Naive B cell (primary cell): Measurements from ENCODE around the gene ISLR. TPM values are rescaled to one million over a fixed set of nuclear protein-coding genes. Genes with fewer than 3 reads are reported as not detected.

ENCODE experiments used
- ATAC-seq, 2 donors: fragments of 150-1000 bp; cut with Tn5 transposase; 2 replicates each; pipeline ENCODE4 v1.10.0; 2021; ENCODE audit warnings: low read depth in 2 of 2, mild to moderate bottlenecking in 2 of 2, moderate library complexity in 2 of 2
- DNase-seq: peaks from one replicate; pipeline ENCODE4 v3.0.0; 2022
- H3K27ac Mint-ChIP-seq, 6 donors: one replicate each; pipeline ENCODE4 v1.8.0; 2020 to 2022; ENCODE audit warnings: mild to moderate bottlenecking in 6 of 6, mixed read lengths in 6 of 6, moderate library complexity in 5 of 6, inconsistent platforms in 2 of 6
- H3K27me3 Mint-ChIP-seq, 3 donors: one replicate each; pipeline ENCODE4 v1.8.0; 2021 to 2022; ENCODE audit warnings: mixed read lengths in 3 of 3, mild to moderate bottlenecking in 1 of 3
- H3K36me3 Mint-ChIP-seq, 2 donors: one replicate each; pipeline ENCODE4 v1.8.0; 2020 to 2022; ENCODE audit warnings: mixed read lengths in 2 of 2, inconsistent platforms in 1 of 2, mild to moderate bottlenecking in 1 of 2
- H3K4me1 Mint-ChIP-seq, 3 donors: one replicate each; pipeline ENCODE4 v1.8.0; 2020 to 2022; ENCODE audit warnings: mixed read lengths in 3 of 3, inconsistent platforms in 1 of 3, mild to moderate bottlenecking in 1 of 3, moderate library complexity in 1 of 3
- H3K4me3 Mint-ChIP-seq, 8 donors: one replicate each; pipeline ENCODE4 v1.8.0; 2020 to 2022; ENCODE audit warnings: mild to moderate bottlenecking in 8 of 8, mixed read lengths in 8 of 8, moderate library complexity in 8 of 8, inconsistent platforms in 2 of 8
- H3K9me3 Mint-ChIP-seq, 7 donors: one replicate each; pipeline ENCODE4 v1.8.0; 2020 to 2022; ENCODE audit warnings: mixed read lengths in 7 of 7, mild to moderate bottlenecking in 5 of 7, inconsistent platforms in 2 of 7, moderate library complexity in 1 of 7
- polyA plus RNA-seq, 6 donors: library from polyadenylated mRNA; unstranded; fragments of 300-500 nt; fragmentation: Illumina TruSeq; gene quantifications; one replicate each; pipeline ENCODE4 v1.2.3, GENCODE V29; 2021; ENCODE audit warnings: low read depth in 6 of 6

The ISLR gene
- polyA plus RNA-seq, 6 donors from 2014 or later, result not detected

DNA sequence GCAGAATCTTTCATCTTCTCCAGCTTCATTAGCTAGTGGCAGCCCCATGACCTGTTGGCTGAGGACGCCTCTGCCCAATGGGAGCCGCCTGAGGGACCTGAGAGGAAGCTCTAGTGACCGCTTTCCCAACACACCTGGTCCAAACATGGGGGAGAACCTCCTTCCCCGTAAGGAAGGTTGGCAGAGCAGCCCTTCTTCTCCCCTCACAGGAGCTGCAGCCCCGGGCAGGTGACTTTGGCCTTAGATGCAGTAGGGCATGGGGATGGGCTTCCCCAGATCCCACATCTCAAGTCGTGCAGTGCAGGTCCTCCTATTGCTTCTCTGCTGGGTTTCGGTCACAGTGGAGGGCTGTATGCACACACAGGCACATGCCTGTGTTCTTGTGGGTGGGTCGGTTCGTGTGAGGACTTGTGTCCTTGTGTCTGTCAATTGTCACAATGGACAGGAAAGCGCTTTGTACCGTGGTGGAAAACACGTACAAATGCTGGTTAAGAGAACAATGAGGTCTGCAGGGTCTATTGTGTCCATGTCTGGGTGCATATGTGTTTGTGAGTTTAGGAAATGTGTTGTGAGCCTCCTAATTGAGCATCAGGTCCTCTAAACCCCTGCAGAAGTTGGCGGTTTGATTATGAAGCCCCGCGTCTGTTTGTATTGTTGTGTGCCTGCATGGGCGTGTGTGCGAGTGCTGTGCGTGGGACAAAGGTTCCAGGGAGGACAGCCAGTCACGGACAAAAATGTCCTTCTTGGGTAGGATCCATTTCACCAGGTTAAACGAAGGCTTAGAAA is 41.7 kb upstream of the ISLR start:
- peaks cover 48 to 80% (median 71%) of the 10 kb centered on the region in 3 donors for H3K4me1 Mint-ChIP-seq
- H3K4me3 Mint-ChIP-seq, result peak overlapping the region in 7 of 8 donors; percentile 5 to 81 (median 66)
- H3K27me3 Mint-ChIP-seq, result peaks cover 62 to 92% (median 73%) of the 10 kb centered on the region in 3 donors
- H3K9me3 Mint-ChIP-seq, result peaks cover 0 to 12% (median 7%) of the 10 kb centered on the region in 7 donors
- peaks cover 0 to 7% of the 10 kb centered on the region in 2 donors for H3K36me3 Mint-ChIP-seq
- peak overlapping the region in 5 of 6 donors; percentile 82 to 99 (median 95) for H3K27ac Mint-ChIP-seq
- no peak for DNase-seq
- no peak for ATAC-seq

DNA sequence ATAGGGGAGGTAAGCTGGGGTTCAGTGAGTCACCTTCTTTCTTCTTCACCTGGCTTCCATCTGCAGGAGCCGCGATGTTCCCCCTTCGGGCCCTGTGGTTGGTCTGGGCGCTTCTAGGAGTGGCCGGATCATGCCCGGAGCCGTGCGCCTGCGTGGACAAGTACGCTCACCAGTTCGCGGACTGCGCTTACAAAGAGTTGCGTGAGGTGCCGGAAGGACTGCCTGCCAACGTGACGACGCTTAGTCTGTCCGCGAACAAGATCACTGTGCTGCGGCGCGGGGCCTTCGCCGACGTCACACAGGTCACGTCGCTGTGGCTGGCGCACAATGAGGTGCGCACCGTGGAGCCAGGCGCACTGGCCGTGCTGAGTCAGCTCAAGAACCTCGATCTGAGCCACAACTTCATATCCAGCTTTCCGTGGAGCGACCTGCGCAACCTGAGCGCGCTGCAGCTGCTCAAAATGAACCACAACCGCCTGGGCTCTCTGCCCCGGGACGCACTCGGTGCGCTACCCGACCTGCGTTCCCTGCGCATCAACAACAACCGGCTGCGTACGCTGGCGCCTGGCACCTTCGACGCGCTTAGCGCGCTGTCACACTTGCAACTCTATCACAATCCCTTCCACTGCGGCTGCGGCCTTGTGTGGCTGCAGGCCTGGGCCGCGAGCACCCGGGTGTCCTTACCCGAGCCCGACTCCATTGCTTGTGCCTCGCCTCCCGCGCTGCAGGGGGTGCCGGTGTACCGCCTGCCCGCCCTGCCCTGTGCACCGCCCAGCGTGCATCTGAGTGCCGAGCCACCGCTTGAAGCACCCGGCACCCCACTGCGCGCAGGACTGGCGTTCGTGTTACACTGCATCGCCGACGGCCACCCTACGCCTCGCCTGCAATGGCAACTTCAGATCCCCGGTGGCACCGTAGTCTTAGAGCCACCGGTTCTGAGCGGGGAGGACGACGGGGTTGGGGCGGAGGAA is 40.5 kb upstream of the ISLR start:
- ATAC-seq (no peak), DNase-seq (no peak)
- Mint-ChIP-seq H3K9me3 (peaks cover 0 to 12% (median 7%) of the 10 kb centered on the region in 7 donors), H3K27ac (peak overlapping the region in 4 of 6 donors; percentile 44 to 99 (median 90)), H3K27me3 (peaks cover 67 to 94% (median 74%) of the 10 kb centered on the region in 3 donors), H3K4me1 (peaks cover 51 to 77% (median 68%) of the 10 kb centered on the region in 3 donors), H3K36me3 (peaks cover 0 to 7% of the 10 kb centered on the region in 2 donors), H3K4me3 (peak overlapping the region in 5 of 8 donors; percentile 44 to 81 (median 54))

DNA sequence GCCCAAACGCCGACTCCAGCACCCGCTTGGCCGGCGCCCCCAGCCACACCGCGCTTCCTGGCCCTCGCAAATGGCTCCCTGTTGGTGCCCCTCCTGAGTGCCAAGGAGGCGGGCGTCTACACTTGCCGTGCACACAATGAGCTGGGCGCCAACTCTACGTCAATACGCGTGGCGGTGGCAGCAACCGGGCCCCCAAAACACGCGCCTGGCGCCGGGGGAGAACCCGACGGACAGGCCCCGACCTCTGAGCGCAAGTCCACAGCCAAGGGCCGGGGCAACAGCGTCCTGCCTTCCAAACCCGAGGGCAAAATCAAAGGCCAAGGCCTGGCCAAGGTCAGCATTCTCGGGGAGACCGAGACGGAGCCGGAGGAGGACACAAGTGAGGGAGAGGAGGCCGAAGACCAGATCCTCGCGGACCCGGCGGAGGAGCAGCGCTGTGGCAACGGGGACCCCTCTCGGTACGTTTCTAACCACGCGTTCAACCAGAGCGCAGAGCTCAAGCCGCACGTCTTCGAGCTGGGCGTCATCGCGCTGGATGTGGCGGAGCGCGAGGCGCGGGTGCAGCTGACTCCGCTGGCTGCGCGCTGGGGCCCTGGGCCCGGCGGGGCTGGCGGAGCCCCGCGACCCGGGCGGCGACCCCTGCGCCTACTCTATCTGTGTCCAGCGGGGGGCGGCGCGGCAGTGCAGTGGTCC is 39.7 kb upstream of the ISLR start:
- Mint-ChIP-seq H3K9me3 (peaks cover 0 to 12% (median 7%) of the 10 kb centered on the region in 7 donors), H3K27ac (peak overlapping the region in 3 of 6 donors; percentile 85 to 95 (median 93)), H3K27me3 (peaks cover 69 to 96% (median 74%) of the 10 kb centered on the region in 3 donors), H3K36me3 (peaks cover 0 to 7% of the 10 kb centered on the region in 2 donors), H3K4me3 (peak overlapping the region in 5 of 8 donors; percentile 44 to 77 (median 64)), H3K4me1 (peaks cover 49 to 69% (median 62%) of the 10 kb centered on the region in 3 donors)
- ATAC-seq (no peak), DNase-seq (no peak)

DNA sequence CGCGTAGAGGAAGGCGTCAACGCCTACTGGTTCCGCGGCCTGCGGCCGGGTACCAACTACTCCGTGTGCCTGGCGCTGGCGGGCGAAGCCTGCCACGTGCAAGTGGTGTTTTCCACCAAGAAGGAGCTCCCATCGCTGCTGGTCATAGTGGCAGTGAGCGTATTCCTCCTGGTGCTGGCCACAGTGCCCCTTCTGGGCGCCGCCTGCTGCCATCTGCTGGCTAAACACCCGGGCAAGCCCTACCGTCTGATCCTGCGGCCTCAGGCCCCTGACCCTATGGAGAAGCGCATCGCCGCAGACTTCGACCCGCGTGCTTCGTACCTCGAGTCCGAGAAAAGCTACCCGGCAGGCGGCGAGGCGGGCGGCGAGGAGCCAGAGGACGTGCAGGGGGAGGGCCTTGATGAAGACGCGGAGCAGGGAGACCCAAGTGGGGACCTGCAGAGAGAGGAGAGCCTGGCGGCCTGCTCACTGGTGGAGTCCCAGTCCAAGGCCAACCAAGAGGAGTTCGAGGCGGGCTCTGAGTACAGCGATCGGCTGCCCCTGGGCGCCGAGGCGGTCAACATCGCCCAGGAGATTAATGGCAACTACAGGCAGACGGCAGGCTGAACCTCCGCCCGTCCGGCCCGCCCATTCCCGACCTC is 39.0 kb upstream of the ISLR start:
- DNase-seq (no peak), ATAC-seq (peak; percentile 22 to 42)
- peaks cover 42 to 62% (median 55%) of the 10 kb centered on the region in 3 donors for H3K4me1 Mint-ChIP-seq
- H3K36me3 Mint-ChIP-seq, result peaks cover 0 to 14% of the 10 kb centered on the region in 2 donors
- H3K9me3 Mint-ChIP-seq, result peaks cover 0 to 12% (median 7%) of the 10 kb centered on the region in 7 donors
- peak overlapping the region in 7 of 8 donors; percentile 47 to 89 (median 76) for H3K4me3 Mint-ChIP-seq
- H3K27me3 Mint-ChIP-seq, result peaks cover 65 to 96% (median 74%) of the 10 kb centered on the region in 3 donors
- H3K27ac Mint-ChIP-seq, result peak overlapping the region in 4 of 6 donors; percentile 28 to 96 (median 94)

DNA sequence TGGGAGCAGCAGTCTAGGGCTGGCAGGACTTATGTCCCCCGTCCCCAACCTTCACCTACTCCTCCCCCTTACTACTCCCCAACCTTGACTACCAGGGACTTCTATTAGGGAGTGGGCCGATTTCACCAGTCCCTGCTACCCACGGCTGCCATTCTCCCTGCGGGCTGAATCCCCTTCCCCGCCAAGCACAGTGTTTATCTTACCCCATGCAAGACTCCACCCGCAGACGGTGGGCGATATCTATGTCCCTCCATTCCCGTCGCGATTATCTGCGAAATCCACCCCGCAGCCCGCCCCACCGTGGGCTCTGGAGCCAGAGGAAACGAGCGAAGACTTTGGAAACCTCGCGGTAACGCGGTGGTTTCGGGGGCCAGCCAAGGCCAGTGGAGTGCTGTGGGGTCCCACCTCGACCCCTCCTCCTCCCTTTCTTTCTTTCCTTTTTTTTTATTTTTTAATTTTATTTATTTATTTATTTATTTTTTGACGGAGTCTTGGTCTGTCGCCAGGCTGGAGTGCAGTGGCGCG is 38.4 kb upstream of the ISLR start:
- peak overlapping the region in 4 of 6 donors; percentile 28 to 96 (median 93) for H3K27ac Mint-ChIP-seq
- H3K9me3 Mint-ChIP-seq, result peaks cover 0 to 12% (median 7%) of the 10 kb centered on the region in 7 donors
- peak overlapping the region; percentile 22 to 89 (median 76) for H3K4me3 Mint-ChIP-seq
- H3K27me3 Mint-ChIP-seq, result peaks cover 65 to 96% (median 74%) of the 10 kb centered on the region in 3 donors
- H3K4me1 Mint-ChIP-seq, result peaks cover 37 to 56% (median 52%) of the 10 kb centered on the region in 3 donors
- no peak for ATAC-seq
- peaks cover 0 to 15% of the 10 kb centered on the region in 2 donors for H3K36me3 Mint-ChIP-seq
- DNase-seq, result no peak

DNA sequence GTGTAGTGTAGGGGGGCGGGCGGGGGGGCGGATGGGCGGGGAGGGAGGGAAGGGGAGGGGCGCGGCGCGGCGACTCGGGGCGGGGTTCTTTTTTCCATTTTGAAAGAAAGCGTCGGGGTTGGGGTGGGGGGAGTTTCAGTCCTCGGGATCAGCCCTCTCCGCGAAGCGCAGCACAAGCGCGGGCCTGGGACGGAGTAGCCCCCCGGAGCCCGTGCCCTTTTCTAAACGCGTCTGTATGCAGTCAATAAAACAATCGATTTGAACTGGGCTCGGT is 37.0 kb upstream of the ISLR start:
- Mint-ChIP-seq H3K4me3 (peak overlapping the region; percentile 64 to 93 (median 86)), H3K4me1 (peaks cover 25 to 44% (median 43%) of the 10 kb centered on the region in 3 donors), H3K27ac (peak overlapping the region in 2 of 6 donors; percentile 49 to 93), H3K27me3 (peaks cover 61 to 87% (median 63%) of the 10 kb centered on the region in 3 donors), H3K36me3 (peaks cover 0 to 15% of the 10 kb centered on the region in 2 donors), H3K9me3 (peaks cover 0 to 12% (median 7%) of the 10 kb centered on the region in 7 donors)
- no peak for ATAC-seq
- no peak for DNase-seq

DNA sequence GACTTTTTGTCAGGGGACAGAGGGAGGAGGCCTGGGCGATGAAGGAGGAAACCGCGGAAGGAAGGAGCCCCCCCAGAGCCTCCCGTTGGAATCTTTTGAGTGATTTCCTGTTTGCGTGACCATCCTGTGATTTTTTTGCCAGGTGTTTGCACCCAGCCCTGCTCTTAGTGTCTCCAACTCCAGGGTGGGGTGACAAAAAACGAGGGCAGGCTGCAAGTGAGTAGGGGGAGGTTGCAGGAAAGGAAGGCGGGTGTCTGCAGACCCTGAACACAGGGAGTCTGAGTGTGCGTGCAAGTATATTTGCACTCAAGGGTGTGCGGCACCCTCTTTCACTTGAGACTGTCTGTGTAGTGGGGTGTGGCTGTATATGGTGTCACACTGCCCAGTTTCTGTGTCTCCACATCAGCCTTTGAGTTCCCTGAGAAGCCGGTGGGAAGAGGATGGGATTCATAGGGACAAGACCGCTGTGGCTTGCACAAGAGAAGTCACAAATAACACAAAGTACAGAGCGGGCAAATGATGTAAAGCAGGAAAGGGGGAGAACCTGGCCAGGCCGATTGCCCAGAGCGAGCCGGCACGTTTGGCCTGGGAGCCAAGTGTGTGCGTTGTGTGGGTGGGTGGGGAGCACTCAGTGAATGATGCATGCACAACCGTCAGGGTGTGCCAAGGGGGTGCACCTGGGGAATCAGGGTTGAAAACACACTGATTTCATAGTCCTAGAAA is 36.5 kb upstream of the ISLR start:
- Mint-ChIP-seq H3K9me3 (peaks cover 0 to 10% (median 4%) of the 10 kb centered on the region in 7 donors), H3K27ac (peak overlapping the region in 4 of 6 donors; percentile 49 to 93 (median 62)), H3K4me3 (peak overlapping the region; percentile 64 to 93 (median 86)), H3K27me3 (peaks cover 56 to 82% (median 59%) of the 10 kb centered on the region in 3 donors), H3K4me1 (peaks cover 21 to 40% (median 38%) of the 10 kb centered on the region in 3 donors), H3K36me3 (peaks cover 0 to 13% of the 10 kb centered on the region in 2 donors)
- DNase-seq (no peak), ATAC-seq (no peak)

DNA sequence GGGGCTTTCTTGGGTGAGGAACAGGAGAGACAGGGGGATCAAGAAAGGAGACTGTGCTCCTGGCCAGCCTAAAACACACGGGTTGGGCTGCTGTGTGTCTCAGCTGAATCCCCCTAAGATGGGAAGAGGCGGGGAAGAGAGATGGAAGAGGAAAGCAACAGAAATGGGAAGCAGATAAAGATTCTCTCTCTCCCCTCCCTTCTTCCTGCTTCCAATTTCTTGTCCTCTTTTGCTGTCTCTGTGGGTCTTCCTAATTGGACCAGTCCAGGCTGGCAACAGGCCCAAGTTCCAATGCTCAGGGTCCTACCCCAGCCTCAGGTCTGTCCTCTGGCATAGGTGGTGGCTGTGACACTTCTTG is 36.0 kb upstream of the ISLR start:
- ATAC-seq (no peak), DNase-seq (no peak)
- peaks cover 0 to 8% of the 10 kb centered on the region in 2 donors for H3K36me3 Mint-ChIP-seq
- H3K27ac Mint-ChIP-seq, result peak overlapping the region in 2 of 6 donors; percentile 57 to 67
- peak overlapping the region in 5 of 8 donors; percentile 77 to 93 (median 87) for H3K4me3 Mint-ChIP-seq
- H3K4me1 Mint-ChIP-seq, result peaks cover 18 to 35% (median 34%) of the 10 kb centered on the region in 3 donors
- peaks cover 0 to 9% (median 2%) of the 10 kb centered on the region in 7 donors for H3K9me3 Mint-ChIP-seq
- H3K27me3 Mint-ChIP-seq, result peaks cover 53 to 80% (median 59%) of the 10 kb centered on the region in 3 donors

DNA sequence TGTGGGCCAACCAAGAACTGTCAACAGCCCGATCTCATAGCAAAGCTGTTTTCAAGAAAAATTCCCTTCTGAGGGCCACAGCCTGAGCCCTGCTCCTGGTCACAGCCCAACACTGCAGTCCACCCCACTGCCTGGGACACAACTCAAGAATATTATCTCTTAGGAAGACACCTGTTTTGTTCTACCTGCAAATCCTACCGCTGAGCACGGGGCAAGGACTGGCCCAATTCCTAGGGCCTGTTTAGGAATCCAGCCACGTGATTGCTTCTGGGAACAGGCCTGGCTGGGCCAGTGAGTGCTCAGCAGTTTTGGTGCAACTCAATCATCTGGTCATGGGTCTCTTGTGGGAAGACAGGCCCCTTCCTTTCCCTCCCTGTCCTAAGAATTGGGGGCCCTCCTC is 34.9 kb upstream of the ISLR start:
- peak overlapping the region in 2 of 8 donors; percentile 67 to 77 for H3K4me3 Mint-ChIP-seq

DNA sequence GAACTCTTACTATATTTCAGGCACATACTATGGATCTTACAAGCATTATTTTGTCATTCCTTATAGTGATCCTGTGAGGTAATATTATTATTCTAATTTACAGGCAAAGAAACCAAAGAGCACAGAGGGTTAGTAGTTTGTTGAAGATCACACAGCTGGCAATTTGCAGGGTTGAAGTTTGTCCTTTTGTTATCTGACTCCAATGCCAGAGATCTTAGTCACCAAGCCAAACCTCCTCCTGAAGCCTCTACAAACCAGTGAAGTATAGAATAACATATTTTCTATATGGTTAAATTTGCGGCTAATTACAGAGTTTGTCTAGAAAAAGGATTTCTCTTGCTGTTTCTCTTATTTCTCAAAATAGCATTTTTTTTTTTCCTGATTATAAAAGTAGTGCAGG is 31.9 kb upstream of the ISLR start:
- peaks cover 0 to 12% (median 2%) of the 10 kb centered on the region in 7 donors for H3K9me3 Mint-ChIP-seq

More for the DNA sequence above, 34.9 kb upstream of the ISLR start:
- no peak for ATAC-seq
- H3K36me3 Mint-ChIP-seq, result peaks cover 0 to 8% of the 10 kb centered on the region in 2 donors
- H3K27me3 Mint-ChIP-seq, result peaks cover 51 to 74% (median 63%) of the 10 kb centered on the region in 3 donors
- H3K4me1 Mint-ChIP-seq, result peaks cover 18 to 30% (median 29%) of the 10 kb centered on the region in 3 donors
- H3K9me3 Mint-ChIP-seq, result peaks cover 0 to 7% (median 0%) of the 10 kb centered on the region in 7 donors
- H3K27ac Mint-ChIP-seq, result no peak overlapping the region
- DNase-seq, result no peak

DNA sequence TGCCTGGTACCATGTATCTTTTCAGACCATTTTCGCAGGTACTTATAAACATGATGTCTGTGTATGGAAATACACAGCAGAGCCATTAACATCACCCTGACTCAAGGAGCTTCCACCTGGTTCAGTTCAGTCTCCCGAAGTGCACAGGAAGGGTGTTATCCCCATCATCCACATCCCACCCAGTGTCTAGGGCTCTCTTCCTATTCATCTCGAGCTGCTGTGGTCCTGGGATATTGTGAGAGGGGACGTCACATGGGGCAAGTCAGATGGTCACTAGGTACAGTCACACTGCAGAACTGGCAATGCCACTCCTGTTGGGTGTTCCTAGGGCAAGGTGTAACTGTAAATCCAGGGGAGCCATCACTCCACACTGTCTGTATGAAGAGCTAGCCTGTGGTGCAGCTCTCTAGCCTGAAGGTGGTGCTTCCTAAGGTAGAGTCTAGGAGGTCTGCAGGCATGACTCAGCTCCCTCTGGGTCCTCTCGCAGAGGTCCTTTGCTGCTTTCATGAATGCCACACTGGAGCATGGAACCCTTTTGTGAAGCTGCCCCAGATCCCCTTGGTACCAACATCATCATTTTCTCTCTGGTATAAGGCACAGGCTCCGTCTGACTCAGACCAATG is 29.2 kb upstream of the ISLR start:
- Mint-ChIP-seq H3K27ac (no peak overlapping the region), H3K4me3 (no peak overlapping the region), H3K4me1 (no peaks in the 10 kb centered on the region), H3K9me3 (peaks cover 0 to 26% (median 3%) of the 10 kb centered on the region in 7 donors), H3K36me3 (peaks cover 4 to 10% of the 10 kb centered on the region in 2 donors), H3K27me3 (peaks cover 44 to 60% (median 51%) of the 10 kb centered on the region in 3 donors)
- ATAC-seq (no peak), DNase-seq (no peak)

More for the DNA sequence above, 31.9 kb upstream of the ISLR start:
- Mint-ChIP-seq H3K36me3 (peaks cover 0 to 8% of the 10 kb centered on the region in 2 donors), H3K4me1 (peaks cover 8 to 11% (median 9%) of the 10 kb centered on the region in 3 donors), H3K4me3 (no peak overlapping the region), H3K27ac (no peak overlapping the region), H3K27me3 (peaks cover 54 to 64% (median 58%) of the 10 kb centered on the region in 3 donors)
- no peak for DNase-seq
- no peak for ATAC-seq
